ENCODE measurements around the gene SUMO1.

Gene SUMO1

DNA sequence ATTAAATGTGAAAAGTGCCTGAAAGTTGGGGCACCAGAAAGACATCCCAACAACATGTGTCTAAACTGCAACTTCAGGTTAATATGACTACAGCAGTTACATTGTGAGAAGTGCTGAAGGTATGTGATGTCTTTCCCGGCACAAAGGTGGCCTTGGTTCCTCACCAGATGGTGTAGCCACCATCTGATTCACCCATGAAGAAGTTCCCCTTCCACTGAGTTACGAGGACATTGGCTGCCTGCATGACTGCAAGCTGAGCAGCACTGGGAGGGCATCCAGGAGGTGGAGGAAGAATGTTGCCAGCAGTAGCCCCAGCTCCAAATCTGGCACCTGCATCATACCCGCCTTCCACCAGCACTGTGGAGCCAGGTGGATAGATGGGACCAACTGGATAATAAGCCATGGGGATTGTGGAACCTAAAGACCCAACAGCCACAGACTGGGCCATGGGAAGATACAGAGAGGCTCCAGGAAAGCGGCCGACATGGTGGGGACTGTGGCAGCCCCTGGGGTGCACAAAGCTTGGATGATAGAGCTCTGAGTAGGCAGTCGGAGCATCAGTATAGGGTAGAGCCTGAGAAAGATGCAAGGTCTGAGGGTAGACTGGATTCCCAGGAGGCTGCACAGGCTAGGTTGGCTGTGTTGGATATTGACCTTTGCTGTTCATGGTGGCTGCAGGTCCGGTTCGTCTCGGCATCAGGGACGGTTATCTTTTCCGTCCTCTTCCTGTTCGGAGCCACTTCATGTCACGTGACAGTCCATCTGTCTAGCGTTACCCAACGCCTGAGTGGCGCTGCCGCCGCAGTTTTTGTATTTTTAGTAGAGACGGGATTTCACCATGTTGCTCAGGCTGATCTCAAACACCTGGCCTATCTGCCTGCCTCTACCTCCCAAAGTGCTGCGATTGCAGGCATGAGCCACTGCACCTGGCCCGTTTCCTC lies 36.9 kb downstream of the SUMO1 start:
- no peak for DNase-seq (ENCODE audit: low read depth)

DNA sequence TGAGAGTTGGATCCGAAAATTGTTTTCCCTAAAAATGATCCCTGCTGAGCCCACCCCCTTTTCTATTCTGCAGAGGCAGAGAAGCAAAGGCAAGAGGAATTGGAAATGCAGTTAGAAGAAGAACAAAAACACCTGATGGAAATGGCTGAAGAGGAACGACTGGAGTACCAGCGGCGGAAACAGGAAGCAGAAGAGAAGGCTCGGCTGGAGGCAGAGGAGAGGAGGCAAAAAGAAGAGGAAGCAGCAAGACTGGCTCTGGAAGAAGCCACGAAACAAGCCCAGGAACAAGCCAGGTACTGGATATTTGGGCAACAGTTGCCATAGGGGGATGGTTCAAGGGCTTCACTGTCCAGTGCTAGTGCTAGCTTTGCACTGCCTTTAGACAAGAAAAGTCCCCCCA lies 41.7 kb downstream of the SUMO1 start:
- no peak for DNase-seq (ENCODE audit: low read depth)

GRCh38 chr2:202194418-202194817 lies 44.0 kb downstream of the SUMO1 start:
- DNase-seq (ENCODE audit: low read depth), result no peak

GRCh38 chr2:202193881-202194353 lies 44.5 kb downstream of the SUMO1 start:
- no peak for DNase-seq (ENCODE audit: low read depth)

DNA sequence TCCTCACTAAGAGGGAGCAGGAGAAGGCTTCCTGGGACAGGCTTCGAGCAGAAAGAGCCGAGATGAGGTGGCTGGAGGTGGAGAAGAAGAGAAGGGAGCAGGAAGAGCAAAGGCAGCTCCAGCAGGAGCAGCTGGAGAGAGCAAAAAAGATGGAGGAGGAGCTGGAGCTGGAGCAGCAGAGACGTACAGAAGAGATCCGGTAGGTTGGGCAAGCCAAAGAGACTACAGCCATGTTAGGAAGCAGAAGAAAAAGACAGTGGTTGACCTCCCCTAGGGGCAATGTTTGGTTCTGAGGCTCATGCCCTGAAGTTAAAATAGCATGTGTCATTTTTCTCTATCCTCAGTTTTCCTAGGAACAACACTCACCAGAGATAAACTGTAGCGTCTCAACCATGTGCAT lies 45.1 kb downstream of the SUMO1 start:
- DNase-seq (ENCODE audit: low read depth), result no peak

GRCh38 chr2:202187570-202187969 lies 50.8 kb downstream of the SUMO1 start:
- no peak for DNase-seq (ENCODE audit: low read depth)

- DNase-seq (ENCODE audit: low read depth), result no peak
Measured at GRCh38 chr2:202186641-202187202, 51.7 kb downstream of the SUMO1 start.

DNA sequence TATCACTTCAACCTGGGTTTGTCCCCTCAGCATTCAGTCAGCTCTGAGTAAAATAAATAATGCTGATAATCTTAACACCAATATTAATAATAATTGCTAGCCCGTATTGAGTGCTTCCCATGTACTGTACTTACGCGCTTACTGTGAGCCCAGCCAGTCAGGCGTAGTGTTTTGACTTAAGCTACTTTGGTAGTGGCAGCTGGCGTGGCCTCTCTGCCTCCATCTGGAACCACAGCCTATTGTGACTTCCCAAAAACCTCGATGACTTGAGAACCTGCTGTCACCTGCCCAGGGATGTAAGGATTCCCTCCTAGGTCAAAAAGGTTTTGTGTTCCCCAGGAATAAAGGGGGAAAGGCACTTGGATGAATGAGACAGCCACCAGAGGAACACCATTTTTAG lies 53.2 kb downstream of the SUMO1 start:
- DNase-seq (ENCODE audit: low read depth), result no peak

DNA sequence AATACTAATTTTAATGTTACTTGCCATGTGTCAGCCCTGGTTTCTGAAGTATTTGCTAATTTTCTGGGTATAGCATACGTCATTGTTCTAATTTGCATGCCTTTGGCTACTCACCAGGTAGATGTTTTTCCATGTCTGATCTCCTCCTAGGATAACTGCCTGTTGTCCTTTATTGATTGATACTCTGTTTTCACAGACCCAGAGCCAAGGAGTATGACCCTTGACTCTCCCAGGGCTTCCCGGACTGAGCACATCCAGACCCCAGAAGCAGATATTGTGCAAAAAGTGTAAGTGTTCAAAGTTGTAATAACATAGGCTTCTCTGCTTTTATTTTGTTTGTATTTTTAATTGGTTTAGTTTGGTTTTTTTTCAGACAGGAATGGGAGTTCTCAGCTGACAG lies 53.8 kb downstream of the SUMO1 start:
- no peak for DNase-seq (ENCODE audit: low read depth)

GRCh38 chr2:202178346-202178958 lies 59.9 kb downstream of the SUMO1 start:
- peak; percentile 30 for DNase-seq (ENCODE audit: low read depth)

- DNase-seq (ENCODE audit: low read depth), result no peak
Measured at GRCh38 chr2:202172439-202173211, 65.8 kb downstream of the SUMO1 start.

DNA sequence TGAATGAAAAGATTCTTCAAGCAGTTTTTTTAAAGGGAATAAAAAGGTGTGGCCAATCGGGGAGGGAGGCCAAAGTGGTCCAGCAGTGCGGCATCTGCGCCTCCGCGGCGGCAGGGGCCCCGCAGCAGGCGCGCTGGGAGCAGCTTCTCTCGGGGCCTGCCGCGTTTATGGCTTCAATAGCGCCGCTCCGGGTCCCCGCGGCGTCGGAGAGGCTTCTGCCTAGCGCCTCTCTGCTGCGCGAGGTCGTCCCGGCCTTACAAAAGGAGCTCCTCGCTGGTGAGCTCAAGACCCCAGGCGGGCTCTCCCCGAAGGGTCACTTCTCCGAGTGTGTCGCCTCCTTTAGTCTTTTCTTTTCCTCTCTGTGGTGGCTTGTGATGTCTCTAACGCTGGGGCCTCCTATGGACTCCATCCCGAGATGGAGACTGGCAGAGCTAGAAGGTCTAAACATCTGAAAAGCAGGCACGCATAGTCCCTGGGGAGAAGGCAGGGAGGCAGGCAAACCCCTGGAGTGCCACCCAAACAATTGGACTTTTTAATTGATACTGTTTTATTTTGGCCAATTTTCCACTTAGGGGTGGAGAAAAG lies 67.1 kb downstream of the SUMO1 start:
- DNase-seq (ENCODE audit: low read depth), result no peak

- no peak for DNase-seq (ENCODE audit: low read depth)
Measured at GRCh38 chr2:202169832-202170424, 68.5 kb downstream of the SUMO1 start.

DNA sequence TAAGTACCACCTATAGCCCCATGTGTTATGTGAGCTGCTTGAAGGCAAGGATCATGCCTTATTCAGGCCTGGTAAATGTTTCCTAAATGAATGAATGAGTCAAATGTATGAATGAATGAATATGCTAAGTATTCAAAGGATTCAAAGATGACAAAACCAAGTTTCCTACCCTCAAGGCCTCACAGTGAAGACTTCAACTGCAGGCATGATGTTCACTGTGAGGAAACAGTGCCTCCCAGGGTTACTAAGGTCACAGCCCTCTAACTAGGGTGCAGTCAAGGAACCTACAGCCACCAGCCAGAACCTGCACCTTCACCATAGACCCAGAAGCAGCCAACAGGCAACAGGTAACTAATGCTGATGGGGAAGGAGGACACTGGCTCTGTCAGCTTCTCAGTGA lies 69.3 kb downstream of the SUMO1 start:
- no peak for DNase-seq (ENCODE audit: low read depth)

DNA sequence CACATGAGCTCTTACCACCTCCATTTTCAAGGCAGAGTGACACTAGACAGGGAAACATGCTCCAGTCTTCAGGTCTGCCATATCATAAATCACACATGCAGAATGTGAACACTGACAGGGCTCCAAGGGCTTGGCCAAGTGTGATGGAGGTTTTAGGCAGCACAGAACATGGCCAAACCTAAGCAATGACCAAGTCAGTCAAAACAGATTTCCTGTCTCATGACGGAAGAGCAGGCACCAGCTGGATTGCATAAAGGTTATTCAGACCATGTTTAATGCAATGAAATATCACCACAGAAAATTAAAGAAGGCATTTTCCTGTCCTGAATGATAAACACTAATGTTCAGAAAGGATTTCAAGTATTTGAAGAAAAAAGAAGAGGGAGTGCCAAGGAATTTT lies 72.5 kb downstream of the SUMO1 start:
- no peak for DNase-seq (ENCODE audit: low read depth)

DNA sequence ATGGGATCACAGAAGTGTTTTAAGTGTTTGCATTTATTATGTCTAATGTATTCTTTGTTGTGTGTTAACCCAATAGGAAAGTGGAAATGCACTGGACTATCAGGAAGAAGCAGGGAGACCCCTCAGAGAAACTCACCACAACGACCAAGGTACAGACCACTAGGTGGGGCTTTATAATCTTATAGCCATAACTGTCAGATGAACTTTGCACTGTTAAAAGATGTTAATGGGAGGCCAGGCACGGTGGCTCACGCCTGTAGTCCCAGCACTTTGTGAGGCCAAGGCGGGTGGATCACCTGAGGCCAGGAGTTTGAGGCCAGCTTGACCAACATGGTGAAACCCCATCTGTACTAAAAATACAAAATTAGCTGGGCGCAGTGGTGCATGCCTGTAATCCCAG lies 73.2 kb downstream of the SUMO1 start:
- no peak for DNase-seq (ENCODE audit: low read depth)

DNA sequence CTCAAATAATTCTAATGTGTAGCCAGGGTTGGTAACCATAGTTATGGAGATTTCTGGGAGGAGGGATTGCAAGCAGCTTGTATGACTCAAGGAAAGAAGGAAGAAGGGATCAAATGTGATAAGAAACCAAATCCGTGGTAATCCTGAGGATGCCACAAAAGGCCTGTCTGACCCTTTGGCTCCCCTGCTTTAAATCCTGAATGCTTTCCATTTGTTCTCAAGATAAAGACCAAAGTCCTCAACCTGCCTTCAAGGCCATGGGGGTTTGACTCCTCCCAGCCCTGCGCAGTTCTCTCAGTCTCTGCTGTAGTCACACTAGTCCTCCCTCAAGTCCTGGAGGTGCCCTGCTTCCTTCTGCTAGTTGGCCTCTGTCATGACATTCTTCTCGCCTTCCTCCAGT lies 74.0 kb downstream of the SUMO1 start:
- DNase-seq (ENCODE audit: low read depth), result no peak

- DNase-seq (ENCODE audit: low read depth), result no peak
Measured at GRCh38 chr2:202161151-202161835, 77.1 kb downstream of the SUMO1 start.

DNA sequence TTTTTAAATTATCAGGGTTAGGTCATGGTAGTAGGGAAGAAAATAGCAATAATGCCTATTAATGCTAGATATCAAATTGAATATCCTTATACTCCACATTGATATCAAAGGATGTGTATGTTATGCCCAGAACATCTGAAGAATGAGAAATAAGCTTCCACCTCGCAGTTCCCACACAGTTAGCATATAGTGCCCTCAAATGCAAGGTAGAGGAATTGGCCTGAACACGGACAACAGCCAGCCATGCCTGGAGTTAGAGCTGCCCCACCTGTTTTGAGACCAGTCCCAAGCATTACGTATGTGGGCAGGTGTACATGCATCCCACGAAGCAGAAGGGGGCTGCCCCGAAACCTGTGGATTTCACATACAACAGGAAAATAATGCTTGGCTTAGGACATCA lies 79.6 kb downstream of the SUMO1 start:
- DNase-seq (ENCODE audit: low read depth), result no peak

- DNase-seq (ENCODE audit: low read depth), result no peak
Measured at GRCh38 chr2:202157211-202157990, 81.0 kb downstream of the SUMO1 start.

All from T follicular helper cell (primary cell).